SK-N-SH treated with all-trans-retinoic acid at 6 μM for 48 hours (cell line): Measurements from ENCODE around the gene ADPRHL1.

ENCODE experiments used
- ARNTL ChIP-seq: fragments of 450-650 bp; formaldehyde crosslinking; IDR thresholded peaks from 2 replicates; pipeline ENCODE4 v1.5.0; 2020; ENCODE audit warnings: low read depth, mild to moderate bottlenecking, moderate library complexity, borderline replicate concordance
- GLIS3 ChIP-seq: fragments of 250-450 bp; sonication (Bioruptor Pico); IDR thresholded peaks from 2 replicates; pipeline ENCODE4 v1.5.0; 2020; ENCODE audit warnings: mild to moderate bottlenecking, moderate library complexity
- ISL1 ChIP-seq: fragments of 250-450 bp; sonication (Bioruptor Pico); IDR thresholded peaks from 2 replicates; pipeline ENCODE4 v2.1.2; 2022; ENCODE audit warnings: mild to moderate bottlenecking, moderate library complexity
- SNAI2 ChIP-seq: fragments of 250-450 bp; sonication (Bioruptor Pico); IDR thresholded peaks from 2 replicates; pipeline ENCODE4 v1.5.0; 2020; ENCODE audit warnings: mild to moderate bottlenecking, moderate library complexity
- ZC3H10 ChIP-seq: fragments of 250-450 bp; sonication (Bioruptor Pico); IDR thresholded peaks from 2 replicates; pipeline ENCODE4 v1.5.1; 2021; ENCODE audit warnings: mild to moderate bottlenecking, moderate library complexity
- ZNF565 ChIP-seq: fragments of 450-650 bp; formaldehyde crosslinking; conservative IDR thresholded peaks from 2 replicates; pipeline ENCODE4 v1.5.0; 2020; ENCODE audit warnings: low read depth, mild to moderate bottlenecking, moderate library complexity
- ZNF70 ChIP-seq: fragments of 450-650 bp; formaldehyde crosslinking; IDR thresholded peaks from 2 replicates; pipeline ENCODE4 v1.5.0; 2020; ENCODE audit warnings: mild to moderate bottlenecking, moderate library complexity
- ZNF8 ChIP-seq: fragments of 450-650 bp; formaldehyde crosslinking; IDR thresholded peaks from 2 replicates; pipeline ENCODE4 v1.5.0; 2020; ENCODE audit warnings: mild to moderate bottlenecking, moderate library complexity
- TF ChIP-seq, protein P1 (sequence below): fragments of 250-450 bp; sonication (Bioruptor Pico); IDR thresholded peaks from 2 replicates; pipeline ENCODE4 v1.8.0; 2021; ENCODE audit warnings: low read depth, mild to moderate bottlenecking, moderate library complexity, borderline replicate concordance
- TF ChIP-seq, protein P2 (sequence below): fragments of 250-450 bp; sonication (Bioruptor Pico); IDR thresholded peaks from 2 replicates; pipeline ENCODE4 v1.5.1; 2020; ENCODE audit warnings: low read depth, mild to moderate bottlenecking, moderate library complexity
- TF ChIP-seq, protein P3 (sequence below): fragments of 250-450 bp; sonication (Bioruptor Pico); IDR thresholded peaks from 2 replicates; pipeline ENCODE4 v1.5.0; 2020; ENCODE audit warnings: mild to moderate bottlenecking, moderate library complexity
- TF ChIP-seq, protein P4 (sequence below): fragments of 250-450 bp; sonication (Bioruptor Pico); IDR thresholded peaks from 2 replicates; pipeline ENCODE4 v1.5.1; 2021; ENCODE audit warnings: mild to moderate bottlenecking, moderate library complexity
- TF ChIP-seq, protein P5 (sequence below): fragments of 250-450 bp; sonication (Bioruptor Pico); IDR thresholded peaks from 2 replicates; pipeline ENCODE4 v1.8.0; 2020; ENCODE audit warnings: mild to moderate bottlenecking, moderate library complexity, borderline replicate concordance

DNA sequence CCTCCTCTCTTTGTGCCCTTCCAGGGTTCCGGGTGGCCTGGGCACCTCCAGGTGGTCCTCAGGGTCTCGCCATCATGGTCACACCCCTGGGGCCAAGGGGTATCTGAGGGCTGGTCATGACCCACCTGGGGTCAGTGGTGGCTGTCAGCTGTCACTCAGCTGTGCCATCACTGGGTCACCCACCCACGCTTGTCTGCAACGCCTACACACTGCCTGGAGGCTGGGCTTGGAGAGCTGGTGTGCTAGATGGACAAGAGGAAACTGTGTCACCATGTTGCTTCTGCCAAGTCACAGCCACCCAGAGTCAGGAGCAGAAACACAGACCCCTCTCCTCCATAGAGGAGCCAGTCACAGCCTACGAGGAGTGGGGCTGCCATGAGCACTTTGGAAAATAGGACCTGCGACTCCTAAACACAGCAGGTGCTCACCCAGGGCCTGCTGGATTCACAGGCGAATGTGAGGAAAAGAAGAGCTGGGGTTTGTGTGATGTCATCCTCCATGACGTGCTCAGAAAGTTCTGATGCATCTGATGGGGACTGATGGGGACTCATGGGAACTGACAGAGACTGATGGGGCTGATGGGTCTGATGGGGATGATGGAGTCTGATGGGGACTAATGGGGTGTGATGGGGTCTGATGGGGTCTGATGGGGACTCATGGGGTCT lies 78.6 kb downstream of the ADPRHL1 start:
- TF ChIP-seq, protein P1, sequence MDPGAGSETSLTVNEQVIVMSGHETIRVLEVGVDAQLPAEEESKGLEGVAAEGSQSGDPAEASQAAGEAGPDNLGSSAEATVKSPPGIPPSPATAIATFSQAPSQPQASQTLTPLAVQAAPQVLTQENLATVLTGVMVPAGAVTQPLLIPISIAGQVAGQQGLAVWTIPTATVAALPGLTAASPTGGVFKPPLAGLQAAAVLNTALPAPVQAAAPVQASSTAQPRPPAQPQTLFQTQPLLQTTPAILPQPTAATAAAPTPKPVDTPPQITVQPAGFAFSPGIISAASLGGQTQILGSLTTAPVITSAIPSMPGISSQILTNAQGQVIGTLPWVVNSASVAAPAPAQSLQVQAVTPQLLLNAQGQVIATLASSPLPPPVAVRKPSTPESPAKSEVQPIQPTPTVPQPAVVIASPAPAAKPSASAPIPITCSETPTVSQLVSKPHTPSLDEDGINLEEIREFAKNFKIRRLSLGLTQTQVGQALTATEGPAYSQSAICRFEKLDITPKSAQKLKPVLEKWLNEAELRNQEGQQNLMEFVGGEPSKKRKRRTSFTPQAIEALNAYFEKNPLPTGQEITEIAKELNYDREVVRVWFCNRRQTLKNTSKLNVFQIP (CRISPR knock-in tag) = no peak
- TF ChIP-seq ZNF565 (CRISPR knock-in tag) (no peak), ISL1 (no peak), ZC3H10 (CRISPR knock-in tag) (no peak), GLIS3 (CRISPR knock-in tag) (no peak), ZNF70 (CRISPR knock-in tag) (no peak), ARNTL (CRISPR knock-in tag) (no peak), SNAI2 (CRISPR knock-in tag) (no peak), ZNF8 (CRISPR knock-in tag) (no peak)
- TF ChIP-seq, protein P2, sequence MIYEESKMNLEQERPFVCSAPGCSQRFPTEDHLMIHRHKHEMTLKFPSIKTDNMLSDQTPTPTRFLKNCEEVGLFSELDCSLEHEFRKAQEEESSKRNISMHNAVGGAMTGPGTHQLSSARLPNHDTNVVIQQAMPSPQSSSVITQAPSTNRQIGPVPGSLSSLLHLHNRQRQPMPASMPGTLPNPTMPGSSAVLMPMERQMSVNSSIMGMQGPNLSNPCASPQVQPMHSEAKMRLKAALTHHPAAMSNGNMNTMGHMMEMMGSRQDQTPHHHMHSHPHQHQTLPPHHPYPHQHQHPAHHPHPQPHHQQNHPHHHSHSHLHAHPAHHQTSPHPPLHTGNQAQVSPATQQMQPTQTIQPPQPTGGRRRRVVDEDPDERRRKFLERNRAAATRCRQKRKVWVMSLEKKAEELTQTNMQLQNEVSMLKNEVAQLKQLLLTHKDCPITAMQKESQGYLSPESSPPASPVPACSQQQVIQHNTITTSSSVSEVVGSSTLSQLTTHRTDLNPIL (CRISPR knock-in tag) = no peak
- TF ChIP-seq, protein P3, sequence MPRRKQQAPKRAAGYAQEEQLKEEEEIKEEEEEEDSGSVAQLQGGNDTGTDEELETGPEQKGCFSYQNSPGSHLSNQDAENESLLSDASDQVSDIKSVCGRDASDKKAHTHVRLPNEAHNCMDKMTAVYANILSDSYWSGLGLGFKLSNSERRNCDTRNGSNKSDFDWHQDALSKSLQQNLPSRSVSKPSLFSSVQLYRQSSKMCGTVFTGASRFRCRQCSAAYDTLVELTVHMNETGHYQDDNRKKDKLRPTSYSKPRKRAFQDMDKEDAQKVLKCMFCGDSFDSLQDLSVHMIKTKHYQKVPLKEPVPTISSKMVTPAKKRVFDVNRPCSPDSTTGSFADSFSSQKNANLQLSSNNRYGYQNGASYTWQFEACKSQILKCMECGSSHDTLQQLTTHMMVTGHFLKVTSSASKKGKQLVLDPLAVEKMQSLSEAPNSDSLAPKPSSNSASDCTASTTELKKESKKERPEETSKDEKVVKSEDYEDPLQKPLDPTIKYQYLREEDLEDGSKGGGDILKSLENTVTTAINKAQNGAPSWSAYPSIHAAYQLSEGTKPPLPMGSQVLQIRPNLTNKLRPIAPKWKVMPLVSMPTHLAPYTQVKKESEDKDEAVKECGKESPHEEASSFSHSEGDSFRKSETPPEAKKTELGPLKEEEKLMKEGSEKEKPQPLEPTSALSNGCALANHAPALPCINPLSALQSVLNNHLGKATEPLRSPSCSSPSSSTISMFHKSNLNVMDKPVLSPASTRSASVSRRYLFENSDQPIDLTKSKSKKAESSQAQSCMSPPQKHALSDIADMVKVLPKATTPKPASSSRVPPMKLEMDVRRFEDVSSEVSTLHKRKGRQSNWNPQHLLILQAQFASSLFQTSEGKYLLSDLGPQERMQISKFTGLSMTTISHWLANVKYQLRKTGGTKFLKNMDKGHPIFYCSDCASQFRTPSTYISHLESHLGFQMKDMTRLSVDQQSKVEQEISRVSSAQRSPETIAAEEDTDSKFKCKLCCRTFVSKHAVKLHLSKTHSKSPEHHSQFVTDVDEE (CRISPR knock-in tag) = no peak
- TF ChIP-seq, protein P4, sequence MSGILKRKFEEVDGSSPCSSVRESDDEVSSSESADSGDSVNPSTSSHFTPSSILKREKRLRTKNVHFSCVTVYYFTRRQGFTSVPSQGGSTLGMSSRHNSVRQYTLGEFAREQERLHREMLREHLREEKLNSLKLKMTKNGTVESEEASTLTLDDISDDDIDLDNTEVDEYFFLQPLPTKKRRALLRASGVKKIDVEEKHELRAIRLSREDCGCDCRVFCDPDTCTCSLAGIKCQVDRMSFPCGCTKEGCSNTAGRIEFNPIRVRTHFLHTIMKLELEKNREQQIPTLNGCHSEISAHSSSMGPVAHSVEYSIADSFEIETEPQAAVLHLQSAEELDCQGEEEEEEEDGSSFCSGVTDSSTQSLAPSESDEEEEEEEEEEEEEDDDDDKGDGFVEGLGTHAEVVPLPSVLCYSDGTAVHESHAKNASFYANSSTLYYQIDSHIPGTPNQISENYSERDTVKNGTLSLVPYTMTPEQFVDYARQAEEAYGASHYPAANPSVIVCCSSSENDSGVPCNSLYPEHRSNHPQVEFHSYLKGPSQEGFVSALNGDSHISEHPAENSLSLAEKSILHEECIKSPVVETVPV (CRISPR knock-in tag) = no peak
- TF ChIP-seq, protein P5, sequence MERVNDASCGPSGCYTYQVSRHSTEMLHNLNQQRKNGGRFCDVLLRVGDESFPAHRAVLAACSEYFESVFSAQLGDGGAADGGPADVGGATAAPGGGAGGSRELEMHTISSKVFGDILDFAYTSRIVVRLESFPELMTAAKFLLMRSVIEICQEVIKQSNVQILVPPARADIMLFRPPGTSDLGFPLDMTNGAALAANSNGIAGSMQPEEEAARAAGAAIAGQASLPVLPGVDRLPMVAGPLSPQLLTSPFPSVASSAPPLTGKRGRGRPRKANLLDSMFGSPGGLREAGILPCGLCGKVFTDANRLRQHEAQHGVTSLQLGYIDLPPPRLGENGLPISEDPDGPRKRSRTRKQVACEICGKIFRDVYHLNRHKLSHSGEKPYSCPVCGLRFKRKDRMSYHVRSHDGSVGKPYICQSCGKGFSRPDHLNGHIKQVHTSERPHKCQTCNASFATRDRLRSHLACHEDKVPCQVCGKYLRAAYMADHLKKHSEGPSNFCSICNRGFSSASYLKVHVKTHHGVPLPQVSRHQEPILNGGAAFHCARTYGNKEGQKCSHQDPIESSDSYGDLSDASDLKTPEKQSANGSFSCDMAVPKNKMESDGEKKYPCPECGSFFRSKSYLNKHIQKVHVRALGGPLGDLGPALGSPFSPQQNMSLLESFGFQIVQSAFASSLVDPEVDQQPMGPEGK (CRISPR knock-in tag) = no peak
